Naive thymus-derived CD8-positive, alpha-beta T cell (primary cell): ENCODE results near the gene JARID2. TPM values are rescaled to one million over a fixed set of nuclear protein-coding genes. Genes with fewer than 3 reads are reported as not detected.

Experiments
- ATAC-seq, 2 donors: fragments of 150-1000 bp; cut with Tn5 transposase in 1 of 2; sonication (Bioruptor Pico), chemical (Tn5 transposase) in 1 of 2; 1 replicate in 1 of 2; 2 replicates in 1 of 2; pipeline ENCODE4 v1.10.0; 2021; ENCODE audit warnings: mild to moderate bottlenecking in 2 of 2, moderate library complexity in 2 of 2
- POLR2A ChIA-PET: fragments of 350-600 bp; sonication (Branson Sonifier 250); formaldehyde crosslinking; loops from one replicate; lab custom pipeline; 2021; ENCODE audit warnings: antibody characterized with exemption; lab: Charles Lee
- DNase-seq, 10 donors: peaks; one replicate each; pipeline versions ENCODE4 v3.0.0 to v3.0.0-alpha.2; 2020 to 2022
- H3K27ac Mint-ChIP-seq, 10 donors: one replicate each; pipeline ENCODE4 v1.8.0; 2020 to 2022; ENCODE audit warnings: mild to moderate bottlenecking in 10 of 10, mixed read lengths in 10 of 10, moderate library complexity in 4 of 10, inconsistent platforms in 1 of 10
- H3K27me3 Mint-ChIP-seq, 5 donors: one replicate each; pipeline ENCODE4 v1.8.0; 2021 to 2022; ENCODE audit warnings: mixed read lengths in 5 of 5
- H3K36me3 Mint-ChIP-seq, 3 donors: one replicate each; pipeline ENCODE4 v1.8.0; 2020 to 2022; ENCODE audit warnings: mixed read lengths in 3 of 3, mild to moderate bottlenecking in 2 of 3, inconsistent platforms in 1 of 3
- H3K4me1 Mint-ChIP-seq, 4 donors: one replicate each; pipeline ENCODE4 v1.8.0; 2021 to 2022; ENCODE audit warnings: mixed read lengths in 4 of 4
- H3K4me3 Mint-ChIP-seq, 10 donors: one replicate each; pipeline ENCODE4 v1.8.0; 2020 to 2022; ENCODE audit warnings: mild to moderate bottlenecking in 10 of 10, mixed read lengths in 10 of 10, moderate library complexity in 6 of 10, inconsistent platforms in 1 of 10
- H3K9me3 Mint-ChIP-seq, 9 donors: one replicate each; pipeline ENCODE4 v1.8.0; 2020 to 2022; ENCODE audit warnings: mixed read lengths in 9 of 9, mild to moderate bottlenecking in 3 of 9, inconsistent platforms in 1 of 9, moderate library complexity in 1 of 9
- polyA plus RNA-seq, 3 donors: library from polyadenylated mRNA; unstranded; fragments of 300-500 nt; fragmentation: Illumina TruSeq; gene quantifications; one replicate each; pipeline ENCODE4 v1.2.3, GENCODE V29; 2021
- total RNA-seq, 8 experiments: library from RNA in 2 of 8; stranded (reverse) in 2 of 8; gene quantifications; one replicate each; pipeline ENCODE4 v1.2.3 and lab custom pipeline; 2021 to 2026

JARID2 gene
- total and polyA plus RNA-seq, 5 experiments from 2014 or later: 7.6 to 23.5 (median 11.8) TPM

- H3K36me3 Mint-ChIP-seq: peaks cover 0 to 4% (median 3%) of the 10 kb centered on the region in 3 donors
- peaks cover 34 to 65% (median 55%) of the 10 kb centered on the region in 4 donors for H3K4me1 Mint-ChIP-seq
- POLR2A ChIA-PET: interaction anchor here (0.6 to 1.5 kb wide), 11 partner anchors 18 to 372 kb away, joined by 3 to 8 read pairs (median 3); no protein-coding TSS in a partner anchor
- peak overlapping the region; percentile 97 to 100 (median 99) for H3K27ac Mint-ChIP-seq
- DNase-seq (peak; percentile 92 to 99 (median 98)), ATAC-seq (peak; percentile 54 to 66)
- H3K4me3 Mint-ChIP-seq: peak overlapping the region; percentile 87 to 99 (median 96)
- H3K27me3 Mint-ChIP-seq: peaks cover 0 to 2% (median 0%) of the 10 kb centered on the region in 5 donors
- no peaks in the 10 kb centered on the region for H3K9me3 Mint-ChIP-seq
Measured at GRCh38 chr6:15248451-15249370, 2.8 kb downstream of the JARID2 start.

GRCh38 chr6:15249371-15250019 is 3.6 kb downstream of the JARID2 start:
- no peak for ATAC-seq
- H3K27me3 Mint-ChIP-seq: peaks cover 0 to 2% (median 0%) of the 10 kb centered on the region in 5 donors
- no peak for DNase-seq
- H3K9me3 Mint-ChIP-seq: no peaks in the 10 kb centered on the region
- H3K27ac Mint-ChIP-seq: peak overlapping the region; percentile 97 to 100 (median 99)
- peaks cover 37 to 73% (median 58%) of the 10 kb centered on the region in 4 donors for H3K4me1 Mint-ChIP-seq
- H3K36me3 Mint-ChIP-seq: peaks cover 0 to 12% (median 3%) of the 10 kb centered on the region in 3 donors
- POLR2A ChIA-PET: interaction anchor here (0.8 to 1.5 kb wide), 7 partner anchors 17 to 373 kb away, joined by 3 to 8 read pairs (median 3); no protein-coding TSS in a partner anchor
- peak overlapping the region; percentile 87 to 99 (median 96) for H3K4me3 Mint-ChIP-seq

- no peaks in the 10 kb centered on the region for H3K9me3 Mint-ChIP-seq
- ATAC-seq (no peak), DNase-seq (no peak)
- peak overlapping the region; percentile 97 to 100 (median 99) for H3K27ac Mint-ChIP-seq
- peaks cover 40 to 82% (median 67%) of the 10 kb centered on the region in 4 donors for H3K4me1 Mint-ChIP-seq
- POLR2A ChIA-PET: interaction anchor here (0.9 to 1.5 kb wide), 2 partner anchors 10 to 28 kb away, joined by 3 read pairs; no protein-coding TSS in a partner anchor
- H3K36me3 Mint-ChIP-seq: peaks cover 0 to 15% (median 3%) of the 10 kb centered on the region in 3 donors
- peaks cover 0 to 2% (median 0%) of the 10 kb centered on the region in 5 donors for H3K27me3 Mint-ChIP-seq
- H3K4me3 Mint-ChIP-seq: peak overlapping the region; percentile 33 to 99 (median 77)
Measured at GRCh38 chr6:15250187-15251168, 4.6 kb downstream of the JARID2 start.

- DNase-seq (no peak), ATAC-seq (no peak)
- Mint-ChIP-seq H3K4me1 (peaks cover 37 to 93% (median 81%) of the 10 kb centered on the region in 4 donors), H3K27me3 (peaks cover 0 to 2% (median 0%) of the 10 kb centered on the region in 5 donors), H3K4me3 (peak overlapping the region in 9 of 10 donors; percentile 11 to 80 (median 47)), H3K27ac (peak overlapping the region; percentile 20 to 100 (median 90)), H3K9me3 (no peaks in the 10 kb centered on the region), H3K36me3 (peaks cover 0 to 15% (median 3%) of the 10 kb centered on the region in 3 donors)
- POLR2A ChIA-PET: interaction anchor here (1.5 kb wide), 2 partner anchors 8 to 13 kb away, joined by 3 to 4 read pairs; no protein-coding TSS in a partner anchor
Measured at GRCh38 chr6:15252195-15252594, 6.3 kb downstream of the JARID2 start.

GRCh38 chr6:15253203-15254022 is 7.5 kb downstream of the JARID2 start:
- H3K27ac Mint-ChIP-seq: peak overlapping the region; percentile 66 to 97 (median 83)
- H3K4me3 Mint-ChIP-seq: peak overlapping the region; percentile 11 to 80 (median 47)
- peaks cover 0 to 15% (median 3%) of the 10 kb centered on the region in 3 donors for H3K36me3 Mint-ChIP-seq
- DNase-seq (no peak), ATAC-seq (no peak)
- peaks cover 0 to 2% (median 0%) of the 10 kb centered on the region in 5 donors for H3K27me3 Mint-ChIP-seq
- no peaks in the 10 kb centered on the region for H3K9me3 Mint-ChIP-seq
- peaks cover 44 to 99% (median 92%) of the 10 kb centered on the region in 4 donors for H3K4me1 Mint-ChIP-seq
- POLR2A ChIA-PET: interaction anchor here (1.5 kb wide), 1 partner anchor 11 kb away, joined by 4 read pairs; no protein-coding TSS in a partner anchor

GRCh38 chr6:15254070-15254975 is 8.5 kb downstream of the JARID2 start:
- no peaks in the 10 kb centered on the region for H3K27me3 Mint-ChIP-seq
- H3K9me3 Mint-ChIP-seq: no peaks in the 10 kb centered on the region
- H3K4me1 Mint-ChIP-seq: peaks cover 47 to 100% (median 98%) of the 10 kb centered on the region in 4 donors
- POLR2A ChIA-PET: interaction anchor here (0.7 kb wide), 1 partner anchor 1443 kb away, joined by 3 read pairs; no protein-coding TSS in a partner anchor
- H3K36me3 Mint-ChIP-seq: peaks cover 0 to 15% (median 3%) of the 10 kb centered on the region in 3 donors
- H3K27ac Mint-ChIP-seq: peak overlapping the region in 9 of 10 donors; percentile 45 to 97 (median 74)
- DNase-seq: no peak
- no peak for ATAC-seq
- peak overlapping the region in 6 of 10 donors; percentile 8 to 53 (median 36) for H3K4me3 Mint-ChIP-seq

GRCh38 chr6:15255481-15255880 is 9.6 kb downstream of the JARID2 start:
- H3K36me3 Mint-ChIP-seq: peaks cover 0 to 15% (median 3%) of the 10 kb centered on the region in 3 donors
- peak overlapping the region in 5 of 10 donors; percentile 2 to 40 (median 34) for H3K4me3 Mint-ChIP-seq
- DNase-seq: no peak
- ATAC-seq: peak; percentile 29 to 56
- peaks cover 52 to 100% (median 99%) of the 10 kb centered on the region in 4 donors for H3K4me1 Mint-ChIP-seq
- no peaks in the 10 kb centered on the region for H3K9me3 Mint-ChIP-seq
- H3K27me3 Mint-ChIP-seq: no peaks in the 10 kb centered on the region
- POLR2A ChIA-PET: interaction anchor here (0.8 kb wide), 1 partner anchor 10 kb away, joined by 3 read pairs; no protein-coding TSS in a partner anchor
- peak overlapping the region in 8 of 10 donors; percentile 33 to 87 (median 72) for H3K27ac Mint-ChIP-seq

- Mint-ChIP-seq H3K9me3 (no peaks in the 10 kb centered on the region), H3K4me1 (peaks cover 53 to 100% (median 99%) of the 10 kb centered on the region in 4 donors), H3K36me3 (peaks cover 0 to 15% (median 3%) of the 10 kb centered on the region in 3 donors), H3K4me3 (peak overlapping the region in 2 of 10 donors; percentile 2 to 5), H3K27me3 (no peaks in the 10 kb centered on the region), H3K27ac (peak overlapping the region in 7 of 10 donors; percentile 33 to 79 (median 56))
- DNase-seq (no peak), ATAC-seq (no peak)
- POLR2A ChIA-PET: interaction anchor here (0.8 kb wide), 1 partner anchor 10 kb away, joined by 3 read pairs; no protein-coding TSS in a partner anchor
Measured at GRCh38 chr6:15255909-15256395, 10.1 kb downstream of the JARID2 start.

GRCh38 chr6:15256538-15257271 is 10.8 kb downstream of the JARID2 start:
- Mint-ChIP-seq H3K4me1 (peaks cover 54 to 99% (median 97%) of the 10 kb centered on the region in 4 donors), H3K4me3 (peak overlapping the region in 2 of 10 donors; percentile 33 to 45), H3K9me3 (no peaks in the 10 kb centered on the region), H3K36me3 (peaks cover 0 to 15% (median 3%) of the 10 kb centered on the region in 3 donors), H3K27ac (peak overlapping the region in 6 of 10 donors; percentile 38 to 74 (median 62)), H3K27me3 (no peaks in the 10 kb centered on the region)
- no peak for ATAC-seq
- POLR2A ChIA-PET: no interaction called here
- DNase-seq: no peak
